Measurements from ENCODE around the gene CPEB1.
"Not testable (repeated sequence)": the region's sequence is repeated elsewhere in the genome, so short reads cannot be mapped to it uniquely, and the experiment has no call there.

Gene CPEB1

GRCh38 chr15:82648257-82649103 lies 1.3 kb upstream of the CPEB1 start:
- DNase-seq = no peak

- no peak for DNase-seq
Measured at GRCh38 chr15:82647835-82648256, 683 bp upstream of the CPEB1 start.

GRCh38 chr15:82646250-82647044 lies 716 bp downstream of the CPEB1 start:
- DNase-seq = no peak

DNA sequence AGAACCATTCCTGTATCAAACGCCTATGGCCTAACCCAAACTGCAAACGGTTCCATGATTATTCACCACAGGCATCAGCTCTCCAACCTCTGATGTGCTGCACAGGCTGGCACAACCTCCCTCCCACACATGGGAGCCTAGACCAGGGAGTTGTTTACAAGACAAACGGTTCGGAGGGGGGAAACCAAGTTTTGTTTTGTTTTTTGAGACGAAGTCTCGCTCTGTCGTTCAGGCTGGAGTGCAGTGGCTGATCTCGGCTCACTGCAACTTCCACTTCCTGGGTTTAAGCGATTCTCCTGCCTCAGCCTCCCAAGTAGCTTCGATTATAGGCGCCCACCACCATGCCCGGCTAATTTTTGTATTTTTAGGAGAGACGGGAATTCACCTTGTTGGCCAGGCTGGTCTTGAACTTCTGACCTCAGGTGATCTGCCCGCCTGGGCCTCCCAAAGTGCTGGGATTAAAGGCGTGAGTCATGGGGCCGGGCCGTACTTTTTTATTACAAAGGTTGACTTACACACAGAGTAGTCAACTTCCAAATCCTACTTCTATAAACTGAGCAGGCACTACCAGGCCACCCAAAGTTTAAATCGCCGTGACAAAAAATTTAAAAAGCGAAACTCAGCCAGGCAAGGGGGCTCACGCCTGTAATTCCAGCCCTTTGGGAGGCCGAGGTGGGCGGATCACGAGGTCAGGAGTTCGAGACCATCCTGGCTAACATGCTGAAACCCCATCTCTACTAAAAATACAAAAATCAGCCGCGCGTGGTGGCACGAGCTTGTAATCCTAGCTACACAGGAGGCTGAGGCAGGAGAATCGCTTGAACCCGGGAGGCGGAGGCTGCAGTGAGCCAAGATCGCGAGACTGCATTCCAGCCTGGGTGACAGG lies 2.0 kb downstream of the CPEB1 start:
- not testable (repeated sequence) for DNase-seq

DNA sequence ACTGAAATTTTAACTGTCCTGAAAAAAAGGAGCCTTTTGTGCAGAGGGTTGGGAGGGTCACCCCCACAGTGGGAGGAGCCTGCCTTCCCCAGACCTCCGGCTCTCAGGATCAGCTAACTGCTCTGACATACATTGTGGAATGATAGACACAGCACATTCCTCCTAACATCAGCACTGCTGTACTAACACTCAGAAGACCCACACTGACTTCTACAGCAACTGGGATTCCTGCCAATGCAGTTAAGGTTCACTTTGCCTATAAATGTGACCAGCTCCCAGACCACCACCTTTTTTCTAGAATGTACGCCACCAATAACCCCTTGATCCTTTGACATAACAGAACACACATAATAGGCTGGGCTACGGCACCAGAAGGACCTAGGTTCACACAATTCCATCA lies 3.2 kb downstream of the CPEB1 start:
- DNase-seq = no peak

DNA sequence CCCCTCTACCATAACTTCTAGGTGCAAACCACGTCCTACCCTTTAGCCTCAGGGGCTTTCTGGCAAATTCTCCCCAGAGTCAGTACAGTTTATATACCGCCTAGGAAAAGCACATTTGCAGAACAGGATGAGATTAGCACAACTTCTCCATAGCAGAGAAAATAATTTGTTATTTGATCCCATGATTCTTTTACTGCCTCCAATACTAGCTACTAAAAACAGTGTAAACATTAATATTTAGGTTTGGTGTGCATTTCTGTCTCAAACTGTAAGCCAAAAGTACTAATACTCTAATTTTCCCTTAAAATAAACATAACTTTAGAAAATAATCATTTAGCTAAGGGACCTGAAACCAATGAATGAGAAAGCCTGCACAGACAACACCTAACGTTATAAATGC lies 4.5 kb downstream of the CPEB1 start:
- DNase-seq = no peak

- DNase-seq = no peak
Measured at GRCh38 chr15:82641129-82641798, 5.9 kb downstream of the CPEB1 start.

GRCh38 chr15:82640672-82641071 lies 6.5 kb downstream of the CPEB1 start:
- no peak for DNase-seq

- DNase-seq = no peak
Measured at GRCh38 chr15:82635798-82636197, 11.4 kb downstream of the CPEB1 start.

- DNase-seq = no peak
Measured at GRCh38 chr15:82630033-82630432, 17.1 kb downstream of the CPEB1 start.

DNA sequence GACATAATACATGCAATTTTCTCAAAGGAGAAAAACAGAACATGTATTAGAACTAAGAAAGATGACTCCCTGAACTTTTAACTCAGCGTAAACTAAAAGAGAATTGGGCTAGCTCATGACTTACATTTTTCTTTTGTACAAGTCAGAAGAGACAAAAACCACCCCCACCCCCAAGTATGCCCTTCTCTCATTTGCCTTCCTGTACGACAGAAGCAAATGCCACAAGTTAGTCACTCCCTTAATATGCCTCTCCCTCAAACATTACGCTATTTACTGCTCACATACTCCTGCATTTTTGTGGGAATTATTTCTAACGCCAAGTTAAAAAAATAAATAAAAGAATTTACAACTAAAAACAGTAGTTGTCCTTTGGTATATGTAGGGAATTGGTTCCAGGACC lies 22.0 kb downstream of the CPEB1 start:
- no peak for DNase-seq

DNA sequence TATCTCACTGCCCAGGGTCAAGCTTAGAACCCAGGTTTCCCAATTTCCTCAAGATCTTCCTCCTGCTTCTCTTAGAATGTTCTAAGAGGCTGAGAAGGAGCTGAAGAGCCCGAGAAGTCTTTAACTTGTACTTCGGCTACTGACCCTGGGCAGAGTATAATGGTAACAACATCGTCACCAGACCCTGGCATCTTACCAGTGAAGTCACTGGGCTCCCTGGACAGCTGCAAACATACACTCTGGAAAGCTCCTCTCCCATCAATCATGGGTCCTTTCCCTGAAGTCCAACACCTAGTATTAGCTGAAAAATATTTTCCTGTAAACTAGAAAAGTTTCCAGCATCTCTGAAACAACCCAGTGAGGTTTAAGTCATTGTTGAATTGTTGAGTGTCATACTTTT lies 22.7 kb downstream of the CPEB1 start:
- DNase-seq = no peak

DNA sequence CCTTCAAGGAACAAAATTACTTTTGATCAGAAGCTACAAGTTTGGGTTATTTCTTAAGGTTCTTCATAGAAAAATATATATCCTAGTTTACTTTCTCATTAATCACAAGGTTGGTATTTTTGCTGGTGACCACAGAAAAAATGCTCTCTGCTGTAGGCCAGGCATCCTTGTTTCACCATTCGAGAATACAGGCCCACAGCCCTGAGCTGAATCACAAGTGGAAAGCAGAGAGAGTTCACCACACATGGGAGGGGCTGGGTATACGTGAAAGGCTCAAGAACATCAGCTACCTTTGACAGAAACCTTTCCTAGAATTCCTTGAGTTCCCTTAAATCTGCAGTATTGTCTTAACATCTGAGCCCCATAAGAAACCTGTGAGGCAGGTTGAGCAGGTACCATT lies 23.2 kb downstream of the CPEB1 start:
- no peak for DNase-seq

GRCh38 chr15:82621970-82622369 lies 25.2 kb downstream of the CPEB1 start:
- no peak for DNase-seq

DNA sequence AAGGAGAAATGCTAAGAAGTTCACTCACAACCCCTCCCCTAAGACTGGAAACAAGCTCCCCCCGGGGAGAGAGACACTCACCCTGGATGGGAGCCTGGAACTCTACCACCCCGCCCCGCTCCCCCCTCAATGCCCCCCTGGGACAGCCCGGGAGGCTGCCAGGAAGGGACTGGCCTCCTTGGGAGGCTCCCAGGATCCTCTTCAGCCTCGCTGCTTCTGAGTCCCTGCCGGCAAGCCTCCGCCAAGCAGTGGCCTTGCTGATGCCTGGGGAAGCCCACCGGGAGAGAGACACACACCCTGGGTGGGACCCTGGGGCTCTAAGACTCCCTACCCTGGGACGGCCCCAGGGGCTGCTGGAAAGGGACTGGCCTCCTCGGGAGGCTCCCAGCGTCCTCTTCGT lies 33.4 kb downstream of the CPEB1 start:
- DNase-seq = no peak

GRCh38 chr15:82611348-82611747 lies 35.8 kb downstream of the CPEB1 start:
- DNase-seq = no peak

DNA sequence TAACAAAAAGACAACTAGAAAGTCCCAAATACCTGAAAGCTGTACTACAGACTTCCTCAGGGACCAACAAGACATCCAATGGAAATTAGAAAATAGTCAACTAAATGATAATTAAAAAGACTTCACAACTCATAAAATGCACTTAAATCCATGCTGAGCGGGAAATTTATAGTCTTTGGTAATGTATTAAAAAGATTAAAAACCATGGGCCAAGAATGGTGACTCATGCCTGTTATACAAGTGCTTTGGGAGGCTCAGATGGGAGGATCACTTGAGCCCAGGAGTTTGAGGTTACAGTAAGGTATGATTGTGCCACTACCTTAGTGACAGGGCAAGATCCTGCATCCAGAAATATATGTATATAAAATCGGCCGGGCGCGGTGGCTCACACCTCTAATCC lies 45.0 kb downstream of the CPEB1 start:
- DNase-seq = no peak

GRCh38 chr15:82599862-82600261 lies 47.3 kb downstream of the CPEB1 start:
- no peak for DNase-seq

GRCh38 chr15:82597815-82598214 lies 49.3 kb downstream of the CPEB1 start:
- no peak for DNase-seq

DNA sequence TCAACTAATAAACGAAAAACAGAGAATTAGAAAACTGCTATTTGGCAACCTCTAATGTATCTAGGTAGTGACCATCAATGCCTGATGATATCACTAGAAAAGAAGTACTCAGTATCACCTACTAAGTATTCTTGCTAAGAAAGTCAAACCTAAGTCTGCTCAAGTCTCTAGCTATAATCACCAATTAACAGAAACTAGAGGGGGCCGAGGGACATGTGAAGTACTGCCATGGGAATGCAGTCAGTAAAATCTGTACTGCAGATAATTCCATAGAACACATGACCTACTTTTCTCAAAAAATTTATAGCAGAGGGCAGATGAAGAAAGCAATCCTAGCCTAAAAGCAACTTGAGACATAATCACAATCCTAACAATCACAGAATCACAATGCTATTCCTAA lies 51.4 kb downstream of the CPEB1 start:
- DNase-seq = no peak

DNA sequence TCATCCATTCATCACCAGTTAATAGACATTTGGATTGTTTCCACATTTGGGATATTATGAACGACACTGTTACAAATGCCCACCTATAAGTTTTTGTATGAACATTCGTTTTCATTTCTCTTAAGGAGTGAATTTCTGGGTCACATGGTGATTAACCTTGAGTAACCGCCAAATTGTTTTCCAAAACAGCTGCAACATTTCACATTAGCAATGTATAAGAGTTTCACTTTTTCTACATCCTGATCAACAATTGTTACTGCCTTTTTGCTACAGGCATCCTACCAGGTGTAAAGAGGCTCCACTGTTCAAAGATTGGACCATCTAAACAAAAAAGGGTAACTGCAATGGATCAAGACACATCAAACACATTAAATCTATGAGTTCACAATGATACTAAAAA lies 52.0 kb downstream of the CPEB1 start:
- no peak for DNase-seq

DNA sequence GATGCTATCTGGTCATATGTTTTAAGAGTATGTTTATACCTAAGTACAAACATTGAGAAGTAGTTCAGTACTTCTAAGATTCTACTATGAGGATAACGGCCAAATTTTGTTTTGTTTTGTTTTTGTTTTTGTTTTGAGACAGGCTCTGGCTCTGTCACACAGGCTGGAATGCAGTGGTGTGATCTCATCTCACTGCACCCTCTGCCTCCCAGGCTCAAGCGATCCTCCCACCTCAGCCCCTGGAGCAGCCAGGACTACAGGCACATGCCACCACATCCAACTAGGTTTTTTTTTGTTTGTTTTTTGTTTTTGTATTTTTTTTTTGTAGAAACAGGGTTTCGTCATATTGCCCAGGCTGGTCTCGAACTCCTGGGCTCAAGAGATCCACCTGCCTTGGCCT lies 59.4 kb downstream of the CPEB1 start:
- no peak for DNase-seq

GRCh38 chr15:82585072-82585471 lies 62.1 kb downstream of the CPEB1 start:
- no peak for DNase-seq
